PC-3 (cell line): Measurements from ENCODE around the gene S100A16. TPM values are rescaled to one million over a fixed set of nuclear protein-coding genes. Genes with fewer than 3 reads are reported as not detected.

ENCODE experiments used
- ATAC-seq: fragments of 200-7000 bp; cut with Tn5 transposase; 2 replicates; pipeline ENCODE4 v1.9.1; 2020; ENCODE audit warnings: mild to moderate bottlenecking, moderate library complexity
- BruUV-seq: library from RNA; stranded (reverse); fragments of 400-500 nt; replicated peaks from 2 replicates; lab custom pipeline; 2021; lab: Mats Ljungman, UMichigan
- CTCF ChIA-PET: fragments of 300-600 bp; sonication (Branson Sonifier 250); formaldehyde crosslinking; loops from one replicate; lab custom pipeline; 2022; ENCODE audit warnings: antibody characterized with exemption; lab: Charles Lee
- POLR2A ChIA-PET: fragments of 300-600 bp; sonication (Branson Sonifier 250); formaldehyde crosslinking; loops from one replicate; lab custom pipeline; 2022; ENCODE audit warnings: antibody characterized with exemption; ENCODE audit not compliant: unreplicated experiment; lab: Charles Lee
- DNase-seq: peaks from one replicate; pipeline ENCODE4 v3.0.0-alpha.2; 2015
- H2AFZ ChIP-seq: fragments of 300-600 bp; sonication (generic); 2 replicates; pipeline ENCODE4 v1.6.0; 2016; ENCODE audit warnings: antibody characterized with exemption, low read length
- H3F3A ChIP-seq: fragments of 300-600 bp; sonication (generic); one replicate; pipeline ENCODE4 v1.6.0; 2017; ENCODE audit warnings: antibody characterized with exemption, low read length, control low read depth, mild to moderate bottlenecking; ENCODE audit not compliant: unreplicated experiment
- H3K27ac ChIP-seq: fragments of 300-600 bp; sonication (generic); 2 replicates; pipeline ENCODE4 v1.5.1; 2016; ENCODE audit warnings: mild to moderate bottlenecking, low read length
- H3K27me3 ChIP-seq: fragments of 300-600 bp; sonication (generic); 2 replicates; pipeline ENCODE4 v1.6.1; 2016; ENCODE audit warnings: low read length, mixed read lengths
- H3K36me3 ChIP-seq: fragments of 300-600 bp; sonication (generic); 2 replicates; pipeline ENCODE4 v1.6.1; 2016; ENCODE audit warnings: low read depth, mixed run types, low read length, mixed read lengths
- H3K4me1 ChIP-seq: fragments of 300-600 bp; sonication (generic); 2 replicates; pipeline ENCODE4 v1.5.1; 2016; ENCODE audit warnings: low read length; ENCODE audit not compliant: insufficient read depth
- H3K4me2 ChIP-seq: fragments of 300-600 bp; sonication (generic); 2 replicates; pipeline ENCODE4 v1.6.0; 2016; ENCODE audit warnings: low read length
- H3K4me3 ChIP-seq: fragments of 300-600 bp; sonication (generic); 2 replicates; pipeline ENCODE4 v1.5.1; 2016; ENCODE audit warnings: mild to moderate bottlenecking, low read length, mixed read lengths
- H3K79me2 ChIP-seq: fragments of 300-600 bp; sonication (generic); 2 replicates; pipeline ENCODE4 v1.6.1; 2017; ENCODE audit warnings: low read length, mixed read lengths
- H3K9ac ChIP-seq: fragments of 300-600 bp; sonication (generic); 2 replicates; pipeline ENCODE4 v1.6.0; 2016; ENCODE audit warnings: mild to moderate bottlenecking, low read length
- H3K9me2 ChIP-seq: fragments of 300-600 bp; sonication (generic); replicated peaks from 2 replicates; pipeline ENCODE4 v1.6.1; 2016; ENCODE audit warnings: mixed run types, low read length, mixed read lengths
- H3K9me3 ChIP-seq: fragments of 300-600 bp; sonication (generic); 2 replicates; pipeline ENCODE4 v1.6.1; 2016; ENCODE audit warnings: low read length, mixed read lengths
- H4K20me1 ChIP-seq: fragments of 300-600 bp; sonication (generic); 2 replicates; pipeline ENCODE4 v1.6.1; 2016; ENCODE audit warnings: low read length, mixed read lengths
- CTCF ChIP-seq: fragments of 300-600 bp; sonication (generic); conservative IDR thresholded peaks from 2 replicates; pipeline ENCODE4 v1.5.1; 2017; ENCODE audit warnings: antibody characterized with exemption, low read depth, mild to moderate bottlenecking, low read length
- EZH2 ChIP-seq: fragments of 300-600 bp; sonication (generic); IDR thresholded peaks from one replicate; pipeline ENCODE4 v1.6.1; 2017; ENCODE audit warnings: antibody characterized with exemption, mild to moderate bottlenecking, low read length; ENCODE audit not compliant: unreplicated experiment
- EZH2phosphoT487 ChIP-seq: fragments of 300-600 bp; sonication (generic); IDR thresholded peaks from 2 replicates; pipeline ENCODE4 v1.6.1; 2018; ENCODE audit warnings: mild to moderate bottlenecking, antibody characterized with exemption, low read length, borderline replicate concordance
- intact Hi-C: fragments of 100-400 bp; cut with micrococcal nuclease; formaldehyde crosslinking; loops from 2 replicates; pipeline ENCODE4 v1.9.0; 2023
- total RNA-seq: library from RNA; depleted of rRNA; stranded (reverse); fragments of >200 nt; gene quantifications from 2 replicates; pipeline ENCODE4 v1.2.3, GENCODE V29; 2014

S100A16 gene
- total RNA-seq, 1 experiment from 2014 or later, result 1,254 TPM

GRCh38 chr1:153608089-153608682 lies 4.8 kb downstream of the S100A16 start:
- no peaks in the 10 kb centered on the region for H3K9me2 ChIP-seq
- H4K20me1 ChIP-seq, result no peaks in the 10 kb centered on the region
- no peak for ATAC-seq
- H3K4me1 ChIP-seq, result peaks cover 43% of the 10 kb centered on the region
- H2AFZ ChIP-seq, result no peak overlapping the region
- H3F3A ChIP-seq, result peaks cover 23% of the 10 kb centered on the region
- no peaks in the 10 kb centered on the region for H3K27me3 ChIP-seq
- no peaks in the 10 kb centered on the region for H3K9me3 ChIP-seq
- peak overlapping the region; percentile 97 for H3K9ac ChIP-seq
- BruUV-seq, result TSS peak; percentile 21
- H3K4me3 ChIP-seq, result peak overlapping the region; percentile 68
- peak; percentile 72 for DNase-seq
- POLR2A ChIA-PET, result interaction anchor here (0.6 to 0.9 kb wide), 3 partner anchors 26 to 100 kb away, joined by 3 to 9 read pairs (median 4); partner anchors contain the start of gene CHTOP
- TF ChIP-seq CTCF (no peak), EZH2phosphoT487 (no peak), EZH2 (no peak)
- intact Hi-C loops, result loop anchor here (2.0 kb wide), 3 partner anchors 35 to 75 kb away; partner anchors contain the start of gene ILF2
- CTCF ChIA-PET, result no interaction called here
- peak overlapping the region; percentile 95 for H3K4me2 ChIP-seq
- peaks cover 40% of the 10 kb centered on the region for H3K36me3 ChIP-seq
- H3K27ac ChIP-seq, result peak overlapping the region; percentile 100
- H3K79me2 ChIP-seq, result peaks cover 62% of the 10 kb centered on the region

- Histone ChIP-seq H3K36me3 (peaks cover 41% of the 10 kb centered on the region), H3K9me3 (no peaks in the 10 kb centered on the region), H2AFZ (no peak overlapping the region), H3K4me3 (peak overlapping the region; percentile 68; the same call in 1 of the 2 replicates), H3K79me2 (peaks cover 54% of the 10 kb centered on the region), H3K9me2 (no peaks in the 10 kb centered on the region), H3K27me3 (no peaks in the 10 kb centered on the region), H3K4me1 (peaks cover 42% of the 10 kb centered on the region), H3K9ac (peak overlapping the region; percentile 97), H4K20me1 (no peaks in the 10 kb centered on the region), H3K27ac (peak overlapping the region; percentile 100), H3F3A (peaks cover 23% of the 10 kb centered on the region), H3K4me2 (peak overlapping the region; percentile 95)
- ATAC-seq, result no peak
- TF ChIP-seq CTCF, result no peak
- no peak for TF ChIP-seq EZH2phosphoT487
- no peak for TF ChIP-seq EZH2
- POLR2A ChIA-PET, result interaction anchor here (0.5 kb wide), 2 partner anchors 10 to 101 kb away, joined by 3 to 7 read pairs; no protein-coding TSS in a partner anchor
- CTCF ChIA-PET, result no interaction called here
- BruUV-seq, result no TSS peak
- DNase-seq, result no peak
- intact Hi-C loops, result no loop called here
These were observed 5.6 kb downstream of the S100A16 start for GRCh38 chr1:153607381-153607780.

DNA sequence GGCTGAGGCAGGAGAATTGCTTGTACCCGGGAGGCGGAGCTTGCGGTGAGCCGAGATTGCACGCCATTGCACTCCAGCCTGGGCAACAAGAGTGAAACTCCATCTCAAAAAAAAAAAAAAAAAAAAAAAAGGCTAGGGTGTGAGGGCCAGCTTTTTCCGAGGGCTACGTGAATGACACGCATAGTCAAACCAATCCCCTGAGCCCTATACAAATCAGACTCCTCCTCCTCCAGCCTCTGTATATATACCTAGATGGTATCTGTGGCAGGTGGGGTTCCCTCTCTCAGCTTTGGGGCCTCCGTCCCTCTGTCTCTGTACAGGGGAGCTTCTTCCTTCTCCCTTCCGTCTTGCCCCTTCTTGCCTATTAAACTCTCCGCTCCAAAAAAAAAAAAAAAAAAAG lies 6.7 kb downstream of the S100A16 start:
- Histone ChIP-seq H4K20me1 (no peaks in the 10 kb centered on the region), H3K27me3 (no peaks in the 10 kb centered on the region), H2AFZ (no peak overlapping the region), H3F3A (peaks cover 12% of the 10 kb centered on the region), H3K4me1 (peaks cover 40% of the 10 kb centered on the region), H3K9me3 (no peaks in the 10 kb centered on the region), H3K4me2 (no peak overlapping the region), H3K27ac (0 out of 2 replicates have a peak overlapping the region, but pooled peaks have one; percentile 100), H3K36me3 (peaks cover 43% of the 10 kb centered on the region), H3K9ac (no peak overlapping the region), H3K4me3 (no peak overlapping the region), H3K79me2 (peaks cover 42% of the 10 kb centered on the region), H3K9me2 (no peaks in the 10 kb centered on the region)
- no peak for ATAC-seq
- DNase-seq, result no peak
- POLR2A ChIA-PET, result no interaction called here
- CTCF ChIA-PET, result no interaction called here
- TF ChIP-seq EZH2 (no peak), CTCF (no peak), EZH2phosphoT487 (no peak)
- intact Hi-C loops, result no loop called here
- BruUV-seq, result no TSS peak
